KMS-11 (cell line): ENCODE measurements around the gene KRTAP10-12.

Experiments used
- H2AFZ ChIP-seq: fragments of 200-600 bp; sonication (generic); 2 replicates; pipeline ENCODE4 v1.6.1; 2016; ENCODE audit warnings: antibody characterized with exemption, mixed run types, low read depth
- H3K27ac ChIP-seq: fragments of 200-600 bp; sonication (generic); 2 replicates; pipeline ENCODE4 v1.6.1; 2016; ENCODE audit warnings: mild to moderate bottlenecking, mixed run types
- H3K27me3 ChIP-seq: fragments of 200-600 bp; sonication (generic); 2 replicates; pipeline ENCODE4 v1.6.1; 2017; ENCODE audit warnings: mild to moderate bottlenecking, low read depth, mixed run types, moderate library complexity; ENCODE audit not compliant: insufficient read depth
- H3K36me3 ChIP-seq: fragments of 200-600 bp; sonication (generic); 2 replicates; pipeline ENCODE4 v1.6.1; 2017; ENCODE audit warnings: mild to moderate bottlenecking, mixed run types; ENCODE audit not compliant: insufficient read depth
- H3K4me1 ChIP-seq: fragments of 200-600 bp; sonication (generic); 2 replicates; pipeline ENCODE4 v1.6.1; 2016; ENCODE audit warnings: mild to moderate bottlenecking, low read depth, mixed run types; ENCODE audit not compliant: poor library complexity, severe bottlenecking
- H3K4me2 ChIP-seq: fragments of 200-600 bp; sonication (generic); 2 replicates; pipeline ENCODE4 v1.7.0; 2016; ENCODE audit warnings: mild to moderate bottlenecking, mixed run types
- H3K4me3 ChIP-seq: fragments of 200-600 bp; sonication (generic); IDR thresholded peaks from 2 replicates; pipeline ENCODE4 v1.6.1; 2017; ENCODE audit warnings: low read depth, low read length, mixed read lengths; ENCODE audit not compliant: insufficient read depth
- H3K79me2 ChIP-seq: fragments of 200-600 bp; sonication (generic); 2 replicates; pipeline ENCODE4 v1.6.1; 2016; ENCODE audit warnings: low read depth, mixed run types; ENCODE audit not compliant: insufficient read depth
- H3K9ac ChIP-seq: fragments of 200-600 bp; sonication (generic); 2 replicates; pipeline ENCODE4 v1.6.1; 2016; ENCODE audit warnings: mild to moderate bottlenecking, mixed run types
- H4K20me1 ChIP-seq: fragments of 200-600 bp; sonication (generic); 2 replicates; pipeline ENCODE4 v1.6.1; 2016; ENCODE audit warnings: mild to moderate bottlenecking, mixed run types; ENCODE audit not compliant: insufficient read depth
- CTCF ChIP-seq: fragments of 200-600 bp; sonication (generic); conservative IDR thresholded peaks from 2 replicates; pipeline ENCODE4 v1.6.1; 2017; ENCODE audit warnings: low read depth, mild to moderate bottlenecking, antibody characterized with exemption, low read length, moderate library complexity, mixed read lengths

KRTAP10-12 gene

GRCh38 chr21:44711327-44712202 is 14.6 kb downstream of the KRTAP10-12 start, which contains the start of gene TSPEAR:
Gene TSPEAR, minus strand, starts transcription at chr21:44711572. Its CDS starts 58 bp downstream, at chr21:44711514.
- no peak within 1 kb of the TSS for H3K4me2 ChIP-seq
- no peak within 1 kb of the TSS for H3K27ac ChIP-seq
- TF ChIP-seq CTCF = no peak
- H4K20me1 ChIP-seq = no peaks in the 10 kb centered on the region
- H3K36me3 ChIP-seq = no peaks in the 10 kb centered on the region
- H3K27me3 ChIP-seq = peaks cover 92% of the 10 kb centered on the region
- no peak within 1 kb of the TSS for H3K4me3 ChIP-seq
- H3K4me1 ChIP-seq = no peaks in the 10 kb centered on the region
- no peaks in the 10 kb centered on the region for H3K79me2 ChIP-seq
- no peak within 1 kb of the TSS for H3K9ac ChIP-seq
- no peak within 1 kb of the TSS for H2AFZ ChIP-seq

- no peak for TF ChIP-seq CTCF
- no peak overlapping the region for H3K27ac ChIP-seq
- no peaks in the 10 kb centered on the region for H3K4me1 ChIP-seq
- no peaks in the 10 kb centered on the region for H4K20me1 ChIP-seq
- no peaks in the 10 kb centered on the region for H3K36me3 ChIP-seq
- peaks cover 95% of the 10 kb centered on the region for H3K27me3 ChIP-seq
- H3K4me3 ChIP-seq = no peak overlapping the region
- H3K4me2 ChIP-seq = no peak overlapping the region
- no peak overlapping the region for H2AFZ ChIP-seq
- H3K9ac ChIP-seq = no peak overlapping the region
- H3K79me2 ChIP-seq = no peaks in the 10 kb centered on the region
Observed at GRCh38 chr21:44712203-44713028, 15.4 kb downstream of the KRTAP10-12 start.

GRCh38 chr21:44713130-44713529 is 16.2 kb downstream of the KRTAP10-12 start:
- TF ChIP-seq CTCF = no peak
- peaks cover 92% of the 10 kb centered on the region for H3K27me3 ChIP-seq
- H4K20me1 ChIP-seq = no peaks in the 10 kb centered on the region
- no peak overlapping the region for H3K27ac ChIP-seq
- H3K36me3 ChIP-seq = no peaks in the 10 kb centered on the region
- no peaks in the 10 kb centered on the region for H3K4me1 ChIP-seq
- no peak overlapping the region for H3K4me3 ChIP-seq
- H3K4me2 ChIP-seq = no peak overlapping the region
- H3K79me2 ChIP-seq = no peaks in the 10 kb centered on the region
- H2AFZ ChIP-seq = no peak overlapping the region
- no peak overlapping the region for H3K9ac ChIP-seq

GRCh38 chr21:44713846-44714245 is 16.9 kb downstream of the KRTAP10-12 start:
- Histone ChIP-seq H4K20me1 (no peaks in the 10 kb centered on the region), H3K36me3 (no peaks in the 10 kb centered on the region), H3K27me3 (peaks cover 88% of the 10 kb centered on the region), H3K4me2 (no peak overlapping the region), H3K79me2 (no peaks in the 10 kb centered on the region), H3K4me1 (no peaks in the 10 kb centered on the region), H3K4me3 (no peak overlapping the region), H3K9ac (no peak overlapping the region), H2AFZ (no peak overlapping the region), H3K27ac (no peak overlapping the region)
- TF ChIP-seq CTCF = no peak
